NCI-H2227 (cell line): ENCODE measurements around the gene LIMS3.
"Not testable (repeated sequence)": the region's sequence is repeated elsewhere in the genome, so short reads cannot be mapped to it uniquely, and the experiment has no call there.

Experiments used
- DNase-seq: peaks from one replicate; lab custom pipeline; 2025; ENCODE audit not compliant: unreplicated experiment; lab: John Stamatoyannopoulos, UW

The LIMS3 gene

GRCh38 chr2:109898462-109899336 is at the start of gene LIMS3:
Gene LIMS3, plus strand, starts transcription at chr2:109898688. Its CDS starts 41 bp downstream, at chr2:109898729.
- DNase-seq = not testable (repeated sequence)

DNA sequence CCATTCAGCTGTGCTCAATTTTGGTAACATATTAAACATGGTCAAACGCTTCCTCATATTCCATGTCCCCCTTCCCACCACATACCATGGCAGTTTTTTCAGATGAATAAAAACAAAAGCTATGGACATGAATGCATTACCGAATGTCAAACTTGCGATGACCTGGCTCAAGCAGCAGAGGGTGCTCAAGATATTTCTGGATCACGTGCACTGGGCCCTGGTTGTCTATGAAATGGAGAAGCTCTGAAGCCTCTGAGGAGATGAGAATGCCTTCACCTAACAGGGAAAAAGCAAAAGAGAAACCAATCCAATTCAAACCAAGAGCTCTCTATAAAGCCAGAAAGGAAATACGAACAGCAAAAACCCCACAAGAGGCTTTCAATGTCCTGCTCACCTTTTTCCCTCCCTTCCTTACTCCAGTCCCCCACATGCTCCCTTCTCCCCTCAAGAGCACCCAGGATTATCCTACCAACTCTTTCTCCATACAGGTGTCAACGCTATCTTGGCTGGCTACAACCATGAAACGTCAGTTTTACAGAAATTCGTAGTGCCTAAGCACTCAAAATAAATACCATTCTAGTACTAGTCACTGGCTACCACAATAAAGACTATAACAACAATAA is 27.2 kb upstream of the LIMS3 start:
- DNase-seq = not testable (repeated sequence)

DNA sequence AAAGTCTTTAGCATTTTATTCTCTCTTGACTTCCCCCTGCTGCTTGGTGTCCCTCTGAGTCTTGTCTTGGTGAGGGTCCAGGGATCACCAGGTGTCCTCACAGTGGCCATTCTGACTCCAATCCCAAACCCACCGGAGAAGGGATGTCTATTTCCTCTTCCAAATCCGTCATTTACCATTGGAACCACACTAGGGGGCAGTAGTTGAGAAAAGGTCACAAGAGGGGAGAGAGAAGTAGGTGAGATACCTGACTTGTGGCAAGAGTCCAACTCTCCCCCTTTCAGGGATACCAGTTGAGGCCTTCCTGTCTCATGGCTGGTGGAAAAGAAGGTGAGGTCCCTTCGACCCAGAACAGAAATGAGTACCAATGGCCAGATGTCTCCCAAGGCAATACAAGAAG is 21.9 kb upstream of the LIMS3 start:
- not testable (repeated sequence) for DNase-seq

- not testable (repeated sequence) for DNase-seq
Measured at GRCh38 chr2:109882112-109882511, 16.4 kb upstream of the LIMS3 start.

GRCh38 chr2:109888414-109888813 is 10.1 kb upstream of the LIMS3 start:
- DNase-seq = not testable (repeated sequence)

DNA sequence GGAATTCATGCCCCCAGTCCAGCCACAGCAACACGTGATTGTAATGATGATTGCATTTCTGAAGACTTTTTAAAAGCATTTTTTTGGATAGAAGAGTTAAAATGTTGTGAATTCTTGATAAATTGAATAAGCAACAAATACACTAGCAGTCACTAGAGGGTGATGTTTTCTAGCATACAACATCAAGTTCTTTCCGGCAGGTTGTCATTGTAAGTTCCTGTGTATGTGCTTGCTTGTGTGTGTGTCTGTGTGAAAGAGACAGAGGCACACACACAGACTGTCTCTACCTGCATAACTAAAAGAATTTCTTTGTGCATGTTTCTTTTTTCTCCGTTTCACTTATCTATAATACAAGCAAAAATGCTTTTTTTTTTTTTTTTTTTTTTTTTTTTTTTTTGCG is 8.6 kb upstream of the LIMS3 start:
- DNase-seq = not testable (repeated sequence)

GRCh38 chr2:109891024-109891423 is 7.5 kb upstream of the LIMS3 start:
- DNase-seq = not testable (repeated sequence)

GRCh38 chr2:109893736-109894135 is 4.8 kb upstream of the LIMS3 start:
- DNase-seq = not testable (repeated sequence)

DNA sequence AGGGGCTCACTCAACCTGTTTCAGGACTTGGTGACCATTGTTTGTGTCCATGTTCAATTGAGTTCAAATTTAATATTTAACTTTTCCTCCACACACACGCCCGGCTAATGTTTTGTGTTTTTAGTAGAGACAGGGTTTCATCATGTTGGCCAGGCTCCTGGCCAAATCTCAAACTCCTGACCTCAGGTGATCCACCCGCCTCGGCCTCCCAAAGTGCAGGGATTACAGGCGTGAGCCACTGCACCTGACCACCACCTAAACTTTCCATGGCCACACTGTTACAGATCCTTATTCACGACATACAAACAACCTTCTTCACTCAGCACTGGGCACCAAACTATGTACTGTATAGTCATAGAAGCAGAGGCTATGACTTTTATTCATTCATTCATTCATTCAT is 4.3 kb upstream of the LIMS3 start:
- DNase-seq = not testable (repeated sequence)

- DNase-seq = not testable (repeated sequence)
Measured at GRCh38 chr2:109895090-109895869, 3.2 kb upstream of the LIMS3 start.

GRCh38 chr2:109896212-109896611 is 2.3 kb upstream of the LIMS3 start:
- DNase-seq = not testable (repeated sequence)

DNA sequence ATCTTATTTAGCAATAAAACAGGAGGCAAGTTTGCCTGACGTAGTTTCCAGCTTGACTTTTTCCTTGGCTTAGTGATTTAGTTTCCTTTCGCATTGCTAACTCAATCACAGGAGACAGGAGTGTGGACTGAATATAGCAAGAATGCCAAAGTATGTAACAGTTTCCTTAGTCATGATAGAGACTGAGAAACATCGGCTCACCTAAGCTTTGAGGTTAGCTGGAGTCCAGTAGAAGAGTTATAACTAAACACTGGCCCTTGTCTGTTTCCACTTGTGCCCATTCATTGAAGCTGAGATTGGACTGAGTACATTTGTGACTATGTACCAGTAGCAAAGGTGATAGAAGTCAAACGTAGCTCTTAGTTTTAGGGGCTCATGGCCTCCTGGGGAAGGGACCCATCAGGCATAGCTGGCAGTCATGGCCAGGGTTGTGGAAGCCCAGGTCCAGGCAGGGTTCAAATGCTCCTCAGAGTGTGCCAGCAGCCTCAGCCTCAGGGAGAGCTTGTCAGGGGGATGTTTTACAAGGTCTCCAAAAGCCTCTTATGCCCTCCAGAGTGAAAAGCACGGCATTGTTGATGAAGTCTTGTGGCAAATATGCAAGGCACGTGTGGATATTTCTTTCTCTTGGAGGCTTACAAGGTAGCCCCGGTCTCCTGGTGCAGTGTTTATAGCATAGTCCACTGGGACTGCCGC is 573 bp upstream of the LIMS3 start:
- DNase-seq = not testable (repeated sequence)

GRCh38 chr2:109905796-109906195 is 7.3 kb downstream of the LIMS3 start:
- DNase-seq = not testable (repeated sequence)

GRCh38 chr2:109908626-109909025 is 10.1 kb downstream of the LIMS3 start:
- DNase-seq = not testable (repeated sequence)

- DNase-seq = not testable (repeated sequence)
Measured at GRCh38 chr2:109910789-109911188, 12.3 kb downstream of the LIMS3 start.

DNA sequence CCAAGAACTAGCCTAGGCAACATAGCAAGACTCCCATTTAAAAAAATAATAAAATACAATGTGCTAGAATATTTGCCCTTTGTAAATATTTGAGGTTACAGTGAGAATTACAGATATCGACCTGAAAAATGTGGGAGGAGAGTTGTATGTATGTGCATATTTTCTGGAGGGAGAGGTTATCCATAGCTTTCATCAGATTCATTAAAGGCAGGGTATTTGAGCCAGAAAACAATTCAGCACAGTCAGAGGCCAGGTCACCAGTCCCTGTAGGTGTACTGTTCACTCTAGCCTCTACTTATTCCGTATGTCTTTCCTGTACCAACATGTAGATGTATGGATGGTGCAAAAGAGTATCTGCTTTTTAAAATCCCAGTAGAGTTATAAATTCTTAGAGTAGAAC is 15.4 kb downstream of the LIMS3 start:
- DNase-seq = not testable (repeated sequence)

- not testable (repeated sequence) for DNase-seq
Measured at GRCh38 chr2:109914552-109914951, 16.1 kb downstream of the LIMS3 start.

DNA sequence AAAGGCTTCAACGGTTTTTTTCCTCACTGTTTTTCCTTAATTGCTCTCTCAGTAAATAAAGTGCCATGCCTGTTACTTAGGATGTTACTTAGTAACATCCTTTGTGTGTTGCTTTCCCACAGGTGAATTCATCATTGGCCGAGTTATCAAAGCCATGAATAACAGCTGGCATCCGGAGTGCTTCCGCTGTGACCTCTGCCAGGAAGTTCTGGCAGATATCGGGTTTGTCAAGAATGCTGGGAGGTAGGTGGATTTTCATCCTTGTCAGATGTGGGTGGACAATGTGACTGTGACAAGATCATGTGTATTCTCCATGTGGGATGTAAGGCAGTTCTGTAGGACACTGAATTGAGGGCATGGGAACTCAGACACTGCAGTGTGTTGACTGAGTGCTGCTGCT is 17.3 kb downstream of the LIMS3 start:
- DNase-seq = not testable (repeated sequence)

DNA sequence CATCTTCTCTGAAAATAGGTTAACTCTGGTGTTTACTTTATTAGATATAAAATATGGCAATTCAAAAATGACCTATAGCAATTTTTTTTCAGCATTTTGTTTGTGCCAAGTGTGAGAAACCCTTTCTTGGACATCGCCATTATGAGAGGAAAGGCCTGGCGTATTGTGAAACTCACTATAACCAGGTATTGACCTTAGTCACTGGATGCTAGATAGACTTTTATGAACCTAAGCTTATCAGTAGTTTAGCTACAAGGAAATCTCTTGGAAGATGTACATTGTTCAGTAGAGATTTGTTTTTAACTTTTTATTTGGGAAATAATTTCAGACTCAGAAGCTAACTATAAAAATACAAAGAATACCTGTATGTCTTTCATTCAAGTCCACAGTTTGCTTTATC is 21.7 kb downstream of the LIMS3 start:
- not testable (repeated sequence) for DNase-seq

- DNase-seq = not testable (repeated sequence)
Measured at GRCh38 chr2:109921543-109922384, 23.3 kb downstream of the LIMS3 start.
